SK-N-SH (cell line): ENCODE measurements around the gene RANBP10. TPM values are rescaled to one million over a fixed set of nuclear protein-coding genes. Genes with fewer than 3 reads are reported as not detected.

ENCODE experiments used
- CTCF ChIA-PET: fragments of 300-600, 350-600 bp; formaldehyde crosslinking; extraction: SDS; loops from one replicate; lab custom pipeline; 2021; lab: Yijun Ruan, JAX
- POLR2A ChIA-PET: fragments of 350-600 bp; sonication (Branson Sonifier 250); formaldehyde crosslinking; extraction: SDS; loops from one replicate; lab custom pipeline; 2020; ENCODE audit warnings: antibody characterized with exemption, inconsistent platforms; lab: Yijun Ruan, JAX
- DNase-seq: peaks from one replicate; pipeline ENCODE4 v3.0.0; 2012
- H2AFZ ChIP-seq: fragments of 200-600 bp; sonication (generic); 2 replicates; pipeline ENCODE4 v1.8.1; 2016; ENCODE audit warnings: antibody characterized with exemption, mild to moderate bottlenecking, low read depth
- H3F3A ChIP-seq: fragments of 200-600 bp; sonication (generic); replicated peaks from 2 replicates; pipeline ENCODE3; 2016; ENCODE audit warnings: antibody characterized with exemption, mild to moderate bottlenecking; ENCODE audit not compliant: insufficient read depth
- H3K27ac ChIP-seq, 2 experiments: fragments of 200-500 bp in 1 of 2; fragments of 200-600 bp in 1 of 2; sonication (Bioruptor generic) in 1 of 2; sonication (generic), shearing (Covaris generic) in 1 of 2; 2 replicates each; pipeline versions ENCODE4 v1.5.1 to v1.6.1; 2014 to 2016; ENCODE audit warnings: low read depth in 2 of 2, inconsistent platforms in 1 of 2, low read length in 1 of 2, mild to moderate bottlenecking in 1 of 2, mixed read lengths in 1 of 2
- H3K27me3 ChIP-seq: fragments of 200-600 bp; sonication (generic), shearing (Covaris generic); 2 replicates; pipeline ENCODE4 v1.6.1; 2016; ENCODE audit warnings: mixed run types; ENCODE audit not compliant: insufficient read depth
- H3K36me3 ChIP-seq, 2 experiments: fragments of 200-500 bp in 1 of 2; fragments of 200-600 bp in 1 of 2; sonication (Bioruptor generic) in 1 of 2; sonication (generic) in 1 of 2; replicated peaks in 1 of 2; 2 replicates each; pipeline versions ENCODE3 to v1.5.1; 2014 to 2016; ENCODE audit warnings: low read length in 1 of 2, mild to moderate bottlenecking in 1 of 2; ENCODE audit not compliant: insufficient read depth in 2 of 2, control insufficient read depth in 1 of 2
- H3K4me1 ChIP-seq, 2 experiments: fragments of 200-500 bp in 1 of 2; fragments of 200-600 bp in 1 of 2; sonication (Bioruptor generic) in 1 of 2; sonication (generic), shearing (Covaris generic) in 1 of 2; 2 replicates each; pipeline versions ENCODE4 v1.5.1 to v1.6.1; 2014 to 2016; ENCODE audit warnings: low read depth in 1 of 2, low read length in 1 of 2, mixed run types in 1 of 2; ENCODE audit not compliant: insufficient read depth in 2 of 2, control insufficient read depth in 1 of 2
- H3K4me2 ChIP-seq: fragments of 200-600 bp; sonication (generic), shearing (Covaris generic); 2 replicates; pipeline ENCODE4 v1.6.1; 2017; ENCODE audit warnings: mixed run types
- H3K4me3 ChIP-seq, 2 experiments: fragments of 200-500 bp in 1 of 2; fragments of 200-600 bp in 1 of 2; sonication (Bioruptor generic) in 1 of 2; sonication (generic), shearing (Covaris generic) in 1 of 2; 2 replicates each; pipeline versions ENCODE4 v1.5.1 to v1.8.1; 2014 to 2016; ENCODE audit warnings: low read depth in 2 of 2, inconsistent platforms in 1 of 2, low read length in 1 of 2, mild to moderate bottlenecking in 1 of 2, mixed read lengths in 1 of 2, moderate library complexity in 1 of 2
- H3K79me2 ChIP-seq: fragments of 200-600 bp; sonication (generic); 2 replicates; pipeline ENCODE4 v1.8.1; 2017; ENCODE audit warnings: mild to moderate bottlenecking; ENCODE audit not compliant: insufficient read depth
- H3K9ac ChIP-seq: fragments of 200-600 bp; sonication (generic); 2 replicates; pipeline ENCODE4 v1.6.1; 2017; ENCODE audit warnings: mixed run types
- H3K9me2 ChIP-seq: fragments of 200-600 bp; sonication (generic); 2 replicates; pipeline ENCODE4 v1.6.1; 2017; ENCODE audit warnings: mixed run types
- H3K9me3 ChIP-seq: fragments of 200-600 bp; sonication (generic); 2 replicates; pipeline ENCODE4 v1.6.1; 2017; ENCODE audit warnings: mixed run types, mild to moderate bottlenecking, moderate library complexity
- H4K20me1 ChIP-seq: fragments of 200-600 bp; sonication (generic); 2 replicates; pipeline ENCODE4 v1.6.1; 2017; ENCODE audit warnings: mild to moderate bottlenecking, mixed run types; ENCODE audit not compliant: insufficient read depth
- CHD2 ChIP-seq: fragments of 150-350 bp; IDR thresholded peaks from 2 replicates; pipeline ENCODE4 v1.6.1; 2018; ENCODE audit warnings: low read length; ENCODE audit not compliant: partially characterized antibody
- ELF1 ChIP-seq: IDR thresholded peaks from 2 replicates; pipeline ENCODE4 v1.4.0; 2012
- EZH2phosphoT487 ChIP-seq: fragments of 200-600 bp; sonication (generic); IDR thresholded peaks from 2 replicates; pipeline ENCODE4 v1.6.1; 2017; ENCODE audit warnings: low read depth, mixed run types, mild to moderate bottlenecking, antibody characterized with exemption, moderate library complexity, borderline replicate concordance
- FOSL2 ChIP-seq: IDR thresholded peaks from 2 replicates; pipeline ENCODE4 v1.4.0; 2012; ENCODE audit warnings: low read depth, mild to moderate bottlenecking, moderate library complexity, borderline replicate concordance
- FOXJ3 ChIP-seq: sonication (generic); formaldehyde crosslinking; IDR thresholded peaks from 2 replicates; pipeline ENCODE4 v1.5.1; 2020; ENCODE audit warnings: mild to moderate bottlenecking, missing genetic modification reagents
- FOXM1 ChIP-seq: IDR thresholded peaks from 2 replicates; pipeline ENCODE4 v1.4.0; 2012; ENCODE audit warnings: low read depth, mild to moderate bottlenecking
- GABPA ChIP-seq: IDR thresholded peaks from 2 replicates; pipeline ENCODE4 v1.4.0; 2012; ENCODE audit warnings: low read depth, mild to moderate bottlenecking
- GATA2 ChIP-seq: sonication (generic); formaldehyde crosslinking; IDR thresholded peaks from 2 replicates; pipeline ENCODE4 v1.5.0; 2020; ENCODE audit warnings: mild to moderate bottlenecking, missing genetic modification reagents
- JUND ChIP-seq: IDR thresholded peaks from 2 replicates; pipeline ENCODE4 v1.4.0; 2012
- MAX ChIP-seq: IDR thresholded peaks from 2 replicates; pipeline ENCODE4 v1.4.0; 2012; ENCODE audit warnings: low read depth
- MXI1 ChIP-seq: IDR thresholded peaks from 2 replicates; pipeline ENCODE4 v1.6.1; 2012; ENCODE audit warnings: mild to moderate bottlenecking, low read depth, low read length, improper control_type of control experiment
- NFIC ChIP-seq: IDR thresholded peaks from 2 replicates; pipeline ENCODE4 v1.4.0; 2012; ENCODE audit warnings: borderline replicate concordance
- NRF1 ChIP-seq: IDR thresholded peaks from 2 replicates; pipeline ENCODE4 v1.6.1; 2012; ENCODE audit warnings: low read depth, mild to moderate bottlenecking, low read length
- PBX3 ChIP-seq: IDR thresholded peaks from 2 replicates; pipeline ENCODE4; 2012
- RCOR1 ChIP-seq: fragments of 150-350 bp; IDR thresholded peaks from 2 replicates; pipeline ENCODE4 v1.6.1; 2017; ENCODE audit warnings: antibody characterized with exemption, low read length
- REST ChIP-seq: IDR thresholded peaks from 2 replicates; pipeline ENCODE4 v1.6.1; 2012; ENCODE audit warnings: mild to moderate bottlenecking, low read depth, low read length, moderate library complexity
- RXRA ChIP-seq: IDR thresholded peaks from 2 replicates; pipeline ENCODE4 v1.4.0; 2012; ENCODE audit warnings: low read depth, mild to moderate bottlenecking, borderline replicate concordance
- SMC3 ChIP-seq: IDR thresholded peaks from 2 replicates; pipeline ENCODE4 v1.6.1; 2012; ENCODE audit warnings: low read depth, low read length, improper control_type of control experiment
- TAF1 ChIP-seq: IDR thresholded peaks from 2 replicates; pipeline ENCODE4 v1.6.1; 2012; ENCODE audit warnings: low read depth, mild to moderate bottlenecking, low read length, moderate library complexity, borderline replicate concordance
- YY1 ChIP-seq: IDR thresholded peaks from 2 replicates; pipeline ENCODE4 v1.4.0; 2012; ENCODE audit warnings: low read depth, mild to moderate bottlenecking
- WGBS: methylation state at CpG from one replicate; pipeline ENCODE4 v1.1.6; 2017; ENCODE audit warnings: low lambda C conversion rate; 5-methylcytosine and 5-hydroxymethylcytosine counted together
- polyA plus RNA-seq, 3 experiments: library from polyadenylated mRNA; depleted of rRNA; stranded (reverse); fragments of >200 nt; gene quantifications; 2 replicates each; pipeline ENCODE4 v1.2.3, GENCODE V29; 2012
- TF ChIP-seq, protein P1 (sequence below): fragments of 150-350 bp; IDR thresholded peaks from 2 replicates; pipeline ENCODE4 v1.6.1; 2017; ENCODE audit warnings: antibody characterized with exemption, low read length, low read depth, borderline replicate concordance
- TF ChIP-seq, protein P2 (sequence below): fragments of 150-350 bp; IDR thresholded peaks from 2 replicates; pipeline ENCODE4 v1.6.1; 2016; ENCODE audit warnings: mild to moderate bottlenecking, low read depth, low read length
- TF ChIP-seq, protein P3 (sequence below): fragments of 200-600 bp; sonication (generic); IDR thresholded peaks from 2 replicates; pipeline ENCODE4 v1.6.1; 2017; ENCODE audit warnings: antibody characterized with exemption, mild to moderate bottlenecking, moderate library complexity

Gene RANBP10
- polyA plus RNA-seq, 1 of the 3 experiments (the other 2 are of a cell fraction), result 12.1 TPM

DNA sequence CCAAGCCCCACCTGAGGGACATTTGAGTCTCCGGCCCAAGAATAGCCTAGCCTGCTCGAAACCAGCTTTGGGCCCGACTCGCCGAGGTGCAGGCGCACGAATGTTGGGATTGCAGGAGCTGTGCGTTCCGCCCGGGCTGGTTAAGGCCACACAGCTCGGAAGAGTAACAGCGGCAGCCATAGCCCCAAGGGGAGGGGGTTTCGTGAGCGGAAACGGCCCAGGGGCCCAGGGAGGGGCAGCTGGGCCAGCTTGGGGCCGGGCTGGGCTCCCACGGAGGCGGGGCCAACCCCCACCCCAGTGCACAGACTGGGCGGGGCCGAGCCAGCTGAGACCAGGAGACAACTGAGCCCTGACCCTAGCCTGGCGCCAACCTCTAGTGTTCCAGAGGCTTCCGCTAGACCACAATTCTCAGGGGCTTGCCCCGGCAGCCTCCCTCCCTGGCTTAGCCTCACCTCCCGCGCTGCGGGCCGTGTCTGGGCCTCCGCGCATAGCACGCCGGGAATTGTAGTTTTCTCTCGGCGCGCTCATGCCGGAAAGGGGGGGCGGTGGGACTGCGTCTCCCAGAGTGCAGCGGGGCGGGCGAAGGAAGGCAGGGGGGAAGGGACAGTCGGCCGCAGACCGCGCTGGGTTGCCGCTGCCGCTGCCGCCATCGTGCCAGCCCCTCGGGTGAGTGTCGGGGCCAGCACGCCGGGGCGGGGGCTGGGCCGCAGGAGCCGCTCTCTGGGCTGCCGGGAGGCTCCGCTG lies 40.1 kb upstream of the RANBP10 start, which contains the start of gene NUTF2:
TSS of gene NUTF2 (plus strand) at position 614 of the 744 bp plus-strand sequence. CDS start 18,198 bp downstream, outside the sequence.
- Histone ChIP-seq H3K4me1 (peaks cover 34 to 40% of the 10 kb centered on the region in 2 experiments), H3K9ac (peak within 1 kb of the TSS; percentile 100), H4K20me1 (peaks cover 34% of the 10 kb centered on the region), H3K27ac (peak within 1 kb of the TSS; percentile 88 to 98), H3K79me2 (peaks cover 82% of the 10 kb centered on the region), H3K4me2 (peak within 1 kb of the TSS; percentile 98), H3K9me2 (no peaks in the 10 kb centered on the region), H3K27me3 (no peaks in the 10 kb centered on the region), H3F3A (peaks cover 28% of the 10 kb centered on the region), H3K4me3 (peak within 1 kb of the TSS; percentile 71 to 85), H3K9me3 (no peaks in the 10 kb centered on the region), H2AFZ (peak within 1 kb of the TSS; percentile 80), H3K36me3 (peaks cover 2 to 5% of the 10 kb centered on the region in 2 experiments)
- POLR2A ChIA-PET, result interaction anchor here (0.5 to 1.3 kb wide), 6 partner anchors 13 to 529 kb away, joined by 3 to 11 read pairs (median 3); partner anchors contain the start of genes C16orf86, ENKD1 and TSNAXIP1
- CTCF ChIA-PET, result interaction anchor here (1.0 to 6.3 kb wide), 11 partner anchors 13 to 179 kb away, joined by 3 to 66 read pairs (median 4); partner anchors contain the start of gene PSKH1
- 9% methylated on average over 22 of the region's 57 CpGs for WGBS
- DNase-seq, result peak; percentile 96
- TF ChIP-seq REST (no peak), NRF1 (no peak), FOXM1 (no peak), RXRA (no peak), MXI1 (peak; percentile 77), RCOR1 (no peak), MAX (peak; percentile 76), PBX3 (no peak), CHD2 (peak; percentile 94), EZH2phosphoT487 (no peak), NFIC (no peak), FOSL2 (no peak), FOXJ3 (CRISPR knock-in tag) (no peak), TAF1 (no peak), JUND (no peak), YY1 (peak; percentile 74; the same call in 1 of the 2 replicates), GATA2 (no peak), ELF1 (peak; percentile 77), GABPA (peak; percentile 71), SMC3 (no peak)
- TF ChIP-seq, protein P1, sequence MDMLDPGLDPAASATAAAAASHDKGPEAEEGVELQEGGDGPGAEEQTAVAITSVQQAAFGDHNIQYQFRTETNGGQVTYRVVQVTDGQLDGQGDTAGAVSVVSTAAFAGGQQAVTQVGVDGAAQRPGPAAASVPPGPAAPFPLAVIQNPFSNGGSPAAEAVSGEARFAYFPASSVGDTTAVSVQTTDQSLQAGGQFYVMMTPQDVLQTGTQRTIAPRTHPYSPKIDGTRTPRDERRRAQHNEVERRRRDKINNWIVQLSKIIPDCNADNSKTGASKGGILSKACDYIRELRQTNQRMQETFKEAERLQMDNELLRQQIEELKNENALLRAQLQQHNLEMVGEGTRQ, result no peak
- TF ChIP-seq, protein P2, sequence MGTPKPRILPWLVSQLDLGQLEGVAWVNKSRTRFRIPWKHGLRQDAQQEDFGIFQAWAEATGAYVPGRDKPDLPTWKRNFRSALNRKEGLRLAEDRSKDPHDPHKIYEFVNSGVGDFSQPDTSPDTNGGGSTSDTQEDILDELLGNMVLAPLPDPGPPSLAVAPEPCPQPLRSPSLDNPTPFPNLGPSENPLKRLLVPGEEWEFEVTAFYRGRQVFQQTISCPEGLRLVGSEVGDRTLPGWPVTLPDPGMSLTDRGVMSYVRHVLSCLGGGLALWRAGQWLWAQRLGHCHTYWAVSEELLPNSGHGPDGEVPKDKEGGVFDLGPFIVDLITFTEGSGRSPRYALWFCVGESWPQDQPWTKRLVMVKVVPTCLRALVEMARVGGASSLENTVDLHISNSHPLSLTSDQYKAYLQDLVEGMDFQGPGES, result 0 out of 2 replicates have a peak, but pooled peaks have one; percentile 9
- TF ChIP-seq, protein P3, sequence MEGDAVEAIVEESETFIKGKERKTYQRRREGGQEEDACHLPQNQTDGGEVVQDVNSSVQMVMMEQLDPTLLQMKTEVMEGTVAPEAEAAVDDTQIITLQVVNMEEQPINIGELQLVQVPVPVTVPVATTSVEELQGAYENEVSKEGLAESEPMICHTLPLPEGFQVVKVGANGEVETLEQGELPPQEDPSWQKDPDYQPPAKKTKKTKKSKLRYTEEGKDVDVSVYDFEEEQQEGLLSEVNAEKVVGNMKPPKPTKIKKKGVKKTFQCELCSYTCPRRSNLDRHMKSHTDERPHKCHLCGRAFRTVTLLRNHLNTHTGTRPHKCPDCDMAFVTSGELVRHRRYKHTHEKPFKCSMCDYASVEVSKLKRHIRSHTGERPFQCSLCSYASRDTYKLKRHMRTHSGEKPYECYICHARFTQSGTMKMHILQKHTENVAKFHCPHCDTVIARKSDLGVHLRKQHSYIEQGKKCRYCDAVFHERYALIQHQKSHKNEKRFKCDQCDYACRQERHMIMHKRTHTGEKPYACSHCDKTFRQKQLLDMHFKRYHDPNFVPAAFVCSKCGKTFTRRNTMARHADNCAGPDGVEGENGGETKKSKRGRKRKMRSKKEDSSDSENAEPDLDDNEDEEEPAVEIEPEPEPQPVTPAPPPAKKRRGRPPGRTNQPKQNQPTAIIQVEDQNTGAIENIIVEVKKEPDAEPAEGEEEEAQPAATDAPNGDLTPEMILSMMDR, result no peak
